SK-N-SH (cell line): ENCODE data around the gene FHIP2A. TPM values are rescaled to one million over a fixed set of nuclear protein-coding genes. Genes with fewer than 3 reads are reported as not detected.

Experiments
- CTCF ChIA-PET: fragments of 300-600, 350-600 bp; formaldehyde crosslinking; extraction: SDS; loops from one replicate; lab custom pipeline; 2021; lab: Yijun Ruan, JAX
- POLR2A ChIA-PET: fragments of 350-600 bp; sonication (Branson Sonifier 250); formaldehyde crosslinking; extraction: SDS; loops from one replicate; lab custom pipeline; 2020; ENCODE audit warnings: antibody characterized with exemption, inconsistent platforms; lab: Yijun Ruan, JAX
- DNase-seq: peaks from one replicate; pipeline ENCODE4 v3.0.0; 2012
- H2AFZ ChIP-seq: fragments of 200-600 bp; sonication (generic); 2 replicates; pipeline ENCODE4 v1.8.1; 2016; ENCODE audit warnings: antibody characterized with exemption, mild to moderate bottlenecking, low read depth
- H3F3A ChIP-seq: fragments of 200-600 bp; sonication (generic); replicated peaks from 2 replicates; pipeline ENCODE3; 2016; ENCODE audit warnings: antibody characterized with exemption, mild to moderate bottlenecking; ENCODE audit not compliant: insufficient read depth
- H3K27ac ChIP-seq, 2 experiments: fragments of 200-500 bp in 1 of 2; fragments of 200-600 bp in 1 of 2; sonication (Bioruptor generic) in 1 of 2; sonication (generic), shearing (Covaris generic) in 1 of 2; 2 replicates each; pipeline versions ENCODE4 v1.5.1 to v1.6.1; 2014 to 2016; ENCODE audit warnings: low read depth in 2 of 2, inconsistent platforms in 1 of 2, low read length in 1 of 2, mild to moderate bottlenecking in 1 of 2, mixed read lengths in 1 of 2
- H3K27me3 ChIP-seq: fragments of 200-600 bp; sonication (generic), shearing (Covaris generic); 2 replicates; pipeline ENCODE4 v1.6.1; 2016; ENCODE audit warnings: mixed run types; ENCODE audit not compliant: insufficient read depth
- H3K36me3 ChIP-seq, 2 experiments: fragments of 200-500 bp in 1 of 2; fragments of 200-600 bp in 1 of 2; sonication (Bioruptor generic) in 1 of 2; sonication (generic) in 1 of 2; replicated peaks in 1 of 2; 2 replicates each; pipeline versions ENCODE3 to v1.5.1; 2014 to 2016; ENCODE audit warnings: low read length in 1 of 2, mild to moderate bottlenecking in 1 of 2; ENCODE audit not compliant: insufficient read depth in 2 of 2, control insufficient read depth in 1 of 2
- H3K4me1 ChIP-seq, 2 experiments: fragments of 200-500 bp in 1 of 2; fragments of 200-600 bp in 1 of 2; sonication (Bioruptor generic) in 1 of 2; sonication (generic), shearing (Covaris generic) in 1 of 2; 2 replicates each; pipeline versions ENCODE4 v1.5.1 to v1.6.1; 2014 to 2016; ENCODE audit warnings: low read depth in 1 of 2, low read length in 1 of 2, mixed run types in 1 of 2; ENCODE audit not compliant: insufficient read depth in 2 of 2, control insufficient read depth in 1 of 2
- H3K4me2 ChIP-seq: fragments of 200-600 bp; sonication (generic), shearing (Covaris generic); 2 replicates; pipeline ENCODE4 v1.6.1; 2017; ENCODE audit warnings: mixed run types
- H3K4me3 ChIP-seq, 2 experiments: fragments of 200-500 bp in 1 of 2; fragments of 200-600 bp in 1 of 2; sonication (Bioruptor generic) in 1 of 2; sonication (generic), shearing (Covaris generic) in 1 of 2; 2 replicates each; pipeline versions ENCODE4 v1.5.1 to v1.8.1; 2014 to 2016; ENCODE audit warnings: low read depth in 2 of 2, inconsistent platforms in 1 of 2, low read length in 1 of 2, mild to moderate bottlenecking in 1 of 2, mixed read lengths in 1 of 2, moderate library complexity in 1 of 2
- H3K79me2 ChIP-seq: fragments of 200-600 bp; sonication (generic); 2 replicates; pipeline ENCODE4 v1.8.1; 2017; ENCODE audit warnings: mild to moderate bottlenecking; ENCODE audit not compliant: insufficient read depth
- H3K9ac ChIP-seq: fragments of 200-600 bp; sonication (generic); 2 replicates; pipeline ENCODE4 v1.6.1; 2017; ENCODE audit warnings: mixed run types
- H3K9me2 ChIP-seq: fragments of 200-600 bp; sonication (generic); 2 replicates; pipeline ENCODE4 v1.6.1; 2017; ENCODE audit warnings: mixed run types
- H3K9me3 ChIP-seq: fragments of 200-600 bp; sonication (generic); 2 replicates; pipeline ENCODE4 v1.6.1; 2017; ENCODE audit warnings: mixed run types, mild to moderate bottlenecking, moderate library complexity
- H4K20me1 ChIP-seq: fragments of 200-600 bp; sonication (generic); 2 replicates; pipeline ENCODE4 v1.6.1; 2017; ENCODE audit warnings: mild to moderate bottlenecking, mixed run types; ENCODE audit not compliant: insufficient read depth
- CTCF ChIP-seq: fragments of 200-600 bp; sonication (generic); IDR thresholded peaks from 2 replicates; pipeline ENCODE4 v1.6.1; 2017; ENCODE audit warnings: antibody characterized with exemption, mild to moderate bottlenecking, moderate library complexity
- ELF1 ChIP-seq: IDR thresholded peaks from 2 replicates; pipeline ENCODE4 v1.4.0; 2012
- GABPA ChIP-seq: IDR thresholded peaks from 2 replicates; pipeline ENCODE4 v1.4.0; 2012; ENCODE audit warnings: low read depth, mild to moderate bottlenecking
- IRF3 ChIP-seq: fragments of 150-350 bp; IDR thresholded peaks from 2 replicates; pipeline ENCODE4 v1.6.1; 2016; ENCODE audit warnings: mild to moderate bottlenecking, low read depth, low read length
- JUND ChIP-seq: IDR thresholded peaks from 2 replicates; pipeline ENCODE4 v1.4.0; 2012
- MAX ChIP-seq: IDR thresholded peaks from 2 replicates; pipeline ENCODE4 v1.4.0; 2012; ENCODE audit warnings: low read depth
- MEF2A ChIP-seq: IDR thresholded peaks from 2 replicates; pipeline ENCODE4 v1.4.0; 2012; ENCODE audit warnings: low read depth, borderline replicate concordance
- MXI1 ChIP-seq: IDR thresholded peaks from 2 replicates; pipeline ENCODE4 v1.6.1; 2012; ENCODE audit warnings: mild to moderate bottlenecking, low read depth, low read length, improper control_type of control experiment
- NRF1 ChIP-seq: IDR thresholded peaks from 2 replicates; pipeline ENCODE4 v1.6.1; 2012; ENCODE audit warnings: low read depth, mild to moderate bottlenecking, low read length
- PBX3 ChIP-seq: IDR thresholded peaks from 2 replicates; pipeline ENCODE4; 2012
- POLR2AphosphoS5 ChIP-seq: IDR thresholded peaks from 2 replicates; pipeline ENCODE4 v1.6.1; 2012; ENCODE audit warnings: low read depth, low read length
- REST ChIP-seq: IDR thresholded peaks from 2 replicates; pipeline ENCODE4 v1.6.1; 2012; ENCODE audit warnings: mild to moderate bottlenecking, low read depth, low read length, moderate library complexity
- RFX5 ChIP-seq: IDR thresholded peaks from 2 replicates; pipeline ENCODE4 v1.6.1; 2012; ENCODE audit warnings: mild to moderate bottlenecking, improper control_type of control experiment, low read length
- SIN3A ChIP-seq: IDR thresholded peaks from 2 replicates; pipeline ENCODE4 v1.6.1; 2012; ENCODE audit warnings: low read depth, mild to moderate bottlenecking, low read length, moderate library complexity, borderline replicate concordance
- SMC3 ChIP-seq: IDR thresholded peaks from 2 replicates; pipeline ENCODE4 v1.6.1; 2012; ENCODE audit warnings: low read depth, low read length, improper control_type of control experiment
- TCF12 ChIP-seq: IDR thresholded peaks from 2 replicates; pipeline ENCODE4 v1.4.0; 2012
- TEAD4 ChIP-seq: IDR thresholded peaks from 2 replicates; pipeline ENCODE4 v1.4.0; 2012; ENCODE audit warnings: mild to moderate bottlenecking, borderline replicate concordance; ENCODE audit not compliant: insufficient read depth
- USF1 ChIP-seq: IDR thresholded peaks from 2 replicates; pipeline ENCODE4 v1.4.0; 2012; ENCODE audit warnings: low read depth, borderline replicate concordance
- YY1 ChIP-seq: IDR thresholded peaks from 2 replicates; pipeline ENCODE4 v1.4.0; 2012; ENCODE audit warnings: low read depth, mild to moderate bottlenecking
- WGBS: methylation state at CpG from one replicate; pipeline ENCODE4 v1.1.6; 2017; ENCODE audit warnings: low lambda C conversion rate; 5-methylcytosine and 5-hydroxymethylcytosine counted together
- polyA plus RNA-seq, 3 experiments: library from polyadenylated mRNA; depleted of rRNA; stranded (reverse); fragments of >200 nt; gene quantifications; 2 replicates each; pipeline ENCODE4 v1.2.3, GENCODE V29; 2012

The FHIP2A gene
- polyA plus RNA-seq, 1 of the 3 experiments (the other 2 are of a cell fraction), result 6.1 TPM

GRCh38 chr10:114857922-114858629 is 36.5 kb downstream of the FHIP2A start:
- Histone ChIP-seq H3K27ac (peak overlapping the region; percentile 26 to 90; a peak in 3 of 4 replicates), H4K20me1 (no peaks in the 10 kb centered on the region), H2AFZ (no peak overlapping the region), H3K4me1 (peaks cover 3 to 15% of the 10 kb centered on the region in 2 experiments; a peak in 1 of 4 replicates), H3K9me3 (no peaks in the 10 kb centered on the region; the same call in 1 of the 2 replicates), H3K79me2 (peaks cover 21% of the 10 kb centered on the region), H3F3A (peaks cover 54% of the 10 kb centered on the region), H3K9ac (no peak overlapping the region), H3K27me3 (no peaks in the 10 kb centered on the region), H3K4me2 (no peak overlapping the region), H3K36me3 (peaks cover 69 to 74% of the 10 kb centered on the region in 2 experiments), H3K9me2 (no peaks in the 10 kb centered on the region), H3K4me3 (no peak overlapping the region)
- DNase-seq, result no peak
- POLR2A ChIA-PET, result no interaction called here
- WGBS, result 70% methylated on average over 2 of the region's 2 CpGs
- CTCF ChIA-PET, result interaction anchor here (0.7 to 2.1 kb wide), 2 partner anchors 19 to 36 kb away, joined by 4 to 8 read pairs; partner anchors contain the start of gene FHIP2A
- TF ChIP-seq ELF1 (no peak), SIN3A (no peak), MXI1 (no peak), MAX (no peak), NRF1 (no peak), YY1 (no peak), CTCF (no peak), RFX5 (no peak), SMC3 (no peak), TEAD4 (no peak), JUND (no peak), REST (no peak), MEF2A (no peak), GABPA (no peak), PBX3 (no peak), POLR2AphosphoS5 (no peak), IRF3 (no peak), USF1 (no peak), TCF12 (no peak)
